Neural progenitor cell (in vitro differentiated cells): ENCODE results near the gene CA10. TPM values are rescaled to one million over a fixed set of nuclear protein-coding genes. Genes with fewer than 3 reads are reported as not detected.
A peak's percentile ranks its signal among the peaks of the same experiment; 100 is the strongest.

Experiments used
- DNase-seq: peaks from one replicate; pipeline ENCODE4 v3.0.0-alpha.2; 2016; ENCODE audit warnings: low spot score
- H2AFZ ChIP-seq: fragments of 200-600 bp; sonication (generic); replicated peaks from 2 replicates; pipeline ENCODE4 v1.6.1; 2016; ENCODE audit warnings: antibody characterized with exemption
- H3F3A ChIP-seq: fragments of 200-600 bp; sonication (generic); 2 replicates; pipeline ENCODE4 v1.6.1; 2016; ENCODE audit warnings: antibody characterized with exemption, low read depth
- H3K27ac ChIP-seq: fragments of 200-600 bp; sonication (generic); 2 replicates; pipeline ENCODE4 v1.5.1; 2016; ENCODE audit warnings: mild to moderate bottlenecking
- H3K27me3 ChIP-seq: fragments of 200-600 bp; sonication (generic); 2 replicates; pipeline ENCODE4 v1.6.1; 2016; ENCODE audit warnings: mild to moderate bottlenecking, moderate library complexity
- H3K36me3 ChIP-seq: fragments of 200-600 bp; sonication (generic); 2 replicates; pipeline ENCODE4 v1.5.1; 2016
- H3K4me1 ChIP-seq: fragments of 200-600 bp; sonication (generic); 2 replicates; pipeline ENCODE4 v1.6.1; 2016; ENCODE audit warnings: mixed run types
- H3K4me2 ChIP-seq: fragments of 200-600 bp; sonication (generic); 2 replicates; pipeline ENCODE4 v1.6.1; 2016
- H3K4me3 ChIP-seq: fragments of 200-600 bp; sonication (generic); 2 replicates; pipeline ENCODE4 v1.5.1; 2016
- H3K79me2 ChIP-seq: fragments of 200-600 bp; sonication (generic); 2 replicates; pipeline ENCODE4 v1.6.1; 2016; ENCODE audit warnings: low read depth
- H3K9ac ChIP-seq: fragments of 200-600 bp; sonication (generic); 2 replicates; pipeline ENCODE4 v1.6.1; 2016
- H3K9me3 ChIP-seq: fragments of 200-600 bp; sonication (generic); 2 replicates; pipeline ENCODE4 v1.5.1; 2016; ENCODE audit warnings: low read depth
- H4K20me1 ChIP-seq: fragments of 200-600 bp; sonication (generic); 2 replicates; pipeline ENCODE4 v1.6.1; 2016; ENCODE audit warnings: low read depth
- H3K27ac Mint-ChIP-seq: 3 replicates; pipeline ENCODE4 v1.8.0; 2021; ENCODE audit warnings: mixed read lengths
- H3K27me3 Mint-ChIP-seq: 2 replicates; pipeline ENCODE4 v1.8.0; 2022; ENCODE audit warnings: low read depth, mild to moderate bottlenecking, inconsistent platforms, moderate library complexity, mixed read lengths; ENCODE audit not compliant: insufficient read depth
- H3K36me3 Mint-ChIP-seq: 3 replicates; pipeline ENCODE4 v1.8.0; 2021; ENCODE audit warnings: mixed read lengths
- H3K4me1 Mint-ChIP-seq: 3 replicates; pipeline ENCODE4 v1.8.0; 2021; ENCODE audit warnings: mixed read lengths
- H3K4me3 Mint-ChIP-seq: 3 replicates; pipeline ENCODE4 v1.8.0; 2021; ENCODE audit warnings: mild to moderate bottlenecking, moderate library complexity, mixed read lengths
- H3K9me3 Mint-ChIP-seq: 3 replicates; pipeline ENCODE4 v1.8.0; 2020; ENCODE audit warnings: mixed read lengths
- EZH2 ChIP-seq: fragments of 200-600 bp; sonication (generic); IDR thresholded peaks from 2 replicates; pipeline ENCODE4 v1.6.1; 2017; ENCODE audit warnings: antibody characterized with exemption, mild to moderate bottlenecking, moderate library complexity
- EZH2phosphoT487 ChIP-seq: fragments of 200-600 bp; sonication (generic); IDR thresholded peaks from 2 replicates; pipeline ENCODE4 v1.6.1; 2017; ENCODE audit warnings: antibody characterized with exemption
- total RNA-seq: library from RNA; depleted of rRNA; stranded (reverse); fragments of >200 nt; gene quantifications from 2 replicates; pipeline ENCODE4 v1.2.3, GENCODE V29; 2015; ENCODE audit warnings: low replicate concordance
- TF ChIP-seq, protein P1 (sequence below): fragments of 200-600 bp; sonication (generic); IDR thresholded peaks from 2 replicates; pipeline ENCODE4 v1.5.1; 2017; ENCODE audit warnings: antibody characterized with exemption, mild to moderate bottlenecking

Gene CA10
- total RNA-seq, 1 donor from 2014 or later: 0.65 TPM

DNA sequence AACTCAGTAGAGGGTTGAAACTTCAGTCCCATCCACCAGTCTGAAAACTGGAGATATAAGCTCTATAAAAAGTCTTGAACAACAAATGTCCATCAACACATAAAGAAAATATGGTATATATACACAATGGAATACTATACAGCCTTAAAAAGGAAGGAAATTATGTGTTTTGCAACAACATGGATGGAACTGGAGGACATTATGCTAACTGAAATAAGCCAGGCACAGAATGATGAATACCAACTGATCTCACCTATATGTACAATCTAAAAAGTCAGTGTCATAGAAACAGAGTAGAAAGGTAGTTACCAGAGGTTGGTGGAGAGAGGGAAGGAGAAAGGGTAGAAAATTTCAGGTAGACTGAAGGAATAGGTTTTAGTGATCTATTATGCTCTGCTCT is 438.1 kb downstream of the CA10 start:
- Mint-ChIP-seq H3K27ac (no peak overlapping the region), H3K27me3 (peaks cover 3% of the 10 kb centered on the region), H3K9me3 (no peaks in the 10 kb centered on the region), H3K4me3 (no peak overlapping the region), H3K4me1 (peaks cover 8% of the 10 kb centered on the region), H3K36me3 (no peaks in the 10 kb centered on the region)
- Histone ChIP-seq H2AFZ (no peak overlapping the region), H3K4me1 (no peaks in the 10 kb centered on the region), H3F3A (no peaks in the 10 kb centered on the region), H4K20me1 (no peaks in the 10 kb centered on the region), H3K27ac (no peak overlapping the region), H3K9ac (no peak overlapping the region), H3K4me3 (no peak overlapping the region), H3K36me3 (no peaks in the 10 kb centered on the region), H3K4me2 (no peak overlapping the region), H3K27me3 (no peaks in the 10 kb centered on the region), H3K9me3 (no peaks in the 10 kb centered on the region), H3K79me2 (no peaks in the 10 kb centered on the region)
- TF ChIP-seq EZH2phosphoT487 (no peak), EZH2 (no peak)
- TF ChIP-seq, protein P1, sequence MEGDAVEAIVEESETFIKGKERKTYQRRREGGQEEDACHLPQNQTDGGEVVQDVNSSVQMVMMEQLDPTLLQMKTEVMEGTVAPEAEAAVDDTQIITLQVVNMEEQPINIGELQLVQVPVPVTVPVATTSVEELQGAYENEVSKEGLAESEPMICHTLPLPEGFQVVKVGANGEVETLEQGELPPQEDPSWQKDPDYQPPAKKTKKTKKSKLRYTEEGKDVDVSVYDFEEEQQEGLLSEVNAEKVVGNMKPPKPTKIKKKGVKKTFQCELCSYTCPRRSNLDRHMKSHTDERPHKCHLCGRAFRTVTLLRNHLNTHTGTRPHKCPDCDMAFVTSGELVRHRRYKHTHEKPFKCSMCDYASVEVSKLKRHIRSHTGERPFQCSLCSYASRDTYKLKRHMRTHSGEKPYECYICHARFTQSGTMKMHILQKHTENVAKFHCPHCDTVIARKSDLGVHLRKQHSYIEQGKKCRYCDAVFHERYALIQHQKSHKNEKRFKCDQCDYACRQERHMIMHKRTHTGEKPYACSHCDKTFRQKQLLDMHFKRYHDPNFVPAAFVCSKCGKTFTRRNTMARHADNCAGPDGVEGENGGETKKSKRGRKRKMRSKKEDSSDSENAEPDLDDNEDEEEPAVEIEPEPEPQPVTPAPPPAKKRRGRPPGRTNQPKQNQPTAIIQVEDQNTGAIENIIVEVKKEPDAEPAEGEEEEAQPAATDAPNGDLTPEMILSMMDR: no peak
- no peak for DNase-seq

DNA sequence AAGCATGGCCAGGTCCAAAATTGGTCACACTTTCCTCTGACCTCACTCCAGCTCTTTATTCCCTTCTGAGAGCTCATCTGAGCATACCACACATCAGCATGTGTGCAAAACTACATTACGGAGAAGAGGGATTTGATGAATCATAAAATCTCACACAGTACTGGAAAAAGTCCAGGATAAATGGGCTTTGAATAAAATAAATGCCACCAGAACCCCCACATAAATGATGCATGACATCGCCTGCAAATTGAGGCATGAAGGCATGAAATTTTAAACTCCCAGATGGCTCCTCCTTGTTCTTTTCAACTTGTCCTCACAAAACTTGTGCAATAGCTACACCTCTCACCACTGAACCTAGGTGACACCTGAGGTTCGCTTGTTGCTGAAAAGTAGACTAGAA is 439.5 kb downstream of the CA10 start:
- Histone ChIP-seq H3K36me3 (no peaks in the 10 kb centered on the region), H3F3A (no peaks in the 10 kb centered on the region), H4K20me1 (no peaks in the 10 kb centered on the region), H3K4me3 (no peak overlapping the region), H3K9me3 (no peaks in the 10 kb centered on the region), H3K4me2 (no peak overlapping the region), H3K27ac (no peak overlapping the region), H3K9ac (no peak overlapping the region), H3K27me3 (no peaks in the 10 kb centered on the region), H3K4me1 (no peaks in the 10 kb centered on the region), H3K79me2 (no peaks in the 10 kb centered on the region), H2AFZ (no peak overlapping the region)
- Mint-ChIP-seq H3K36me3 (no peaks in the 10 kb centered on the region), H3K27ac (no peak overlapping the region), H3K4me1 (peaks cover 8% of the 10 kb centered on the region), H3K4me3 (no peak overlapping the region), H3K27me3 (peaks cover 3% of the 10 kb centered on the region), H3K9me3 (no peaks in the 10 kb centered on the region)
- TF ChIP-seq, protein P1: no peak
- TF ChIP-seq EZH2phosphoT487 (no peak), EZH2 (no peak)
- DNase-seq: no peak

DNA sequence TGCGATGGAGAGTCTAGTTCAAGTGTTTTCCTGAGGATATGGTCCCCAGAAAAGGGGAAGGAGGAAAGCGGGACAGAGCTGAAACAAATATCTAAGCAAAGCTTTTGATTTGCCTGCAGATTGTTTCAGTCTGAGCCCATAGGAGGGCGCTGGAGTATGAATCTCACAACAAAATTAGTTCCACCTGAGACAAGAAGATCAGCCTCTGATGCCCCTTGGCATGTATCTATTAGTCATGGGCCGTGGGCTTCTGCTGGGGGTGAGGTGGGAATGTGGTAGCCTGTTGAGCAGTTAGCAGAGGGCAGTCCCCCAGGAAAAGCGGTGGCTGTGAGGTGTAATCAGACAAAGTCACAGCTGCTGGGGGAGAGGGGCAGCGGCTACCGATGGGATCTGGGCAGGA is 446.9 kb downstream of the CA10 start:
- DNase-seq: peak; percentile 28
- no peaks in the 10 kb centered on the region for H3K36me3 ChIP-seq

More for the DNA sequence above, 446.9 kb downstream of the CA10 start:
- no peak overlapping the region for H3K27ac ChIP-seq
- H2AFZ ChIP-seq: no peak overlapping the region
- H3K4me3 ChIP-seq: no peak overlapping the region
- H3K27me3 ChIP-seq: no peaks in the 10 kb centered on the region
- Mint-ChIP-seq H3K36me3 (no peaks in the 10 kb centered on the region), H3K27me3 (peaks cover 5% of the 10 kb centered on the region), H3K9me3 (no peaks in the 10 kb centered on the region), H3K4me3 (no peak overlapping the region), H3K27ac (peak overlapping the region; percentile 34), H3K4me1 (peaks cover 22% of the 10 kb centered on the region)
- TF ChIP-seq, protein P1: peak; percentile 41
- TF ChIP-seq EZH2: no peak
- H3K9me3 ChIP-seq: no peaks in the 10 kb centered on the region
- H3K9ac ChIP-seq: no peak overlapping the region
- H3K4me2 ChIP-seq: no peak overlapping the region
- no peaks in the 10 kb centered on the region for H3K79me2 ChIP-seq
- no peaks in the 10 kb centered on the region for H4K20me1 ChIP-seq
- no peaks in the 10 kb centered on the region for H3F3A ChIP-seq
- H3K4me1 ChIP-seq: no peaks in the 10 kb centered on the region
